Measurements from ENCODE around the gene CERS6.

The CERS6 gene

DNA sequence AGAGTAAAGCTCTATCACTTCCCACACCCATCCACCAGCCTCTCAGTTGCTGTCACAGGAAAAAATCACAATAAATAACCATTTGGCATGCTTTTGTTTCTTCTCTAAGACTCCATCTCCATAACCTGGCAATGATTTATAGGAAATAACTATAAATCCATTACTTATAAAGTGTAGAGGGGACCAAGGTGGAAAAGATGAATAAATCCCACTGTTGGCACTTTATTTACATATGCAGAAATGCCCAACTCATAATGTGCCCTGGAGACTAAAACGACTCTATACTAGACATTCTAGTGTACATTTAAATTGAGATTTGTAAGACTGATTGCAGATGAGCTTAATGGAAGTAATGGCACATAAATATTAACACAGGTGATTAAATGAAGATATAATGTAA, 338.9 kb downstream of the CERS6 start:
- H3K4me3 ChIP-seq (ENCODE audit: low read depth, low read length), result no peak overlapping the region
- no peak for DNase-seq (ENCODE audit: low read depth)
- TF ChIP-seq, protein P1, sequence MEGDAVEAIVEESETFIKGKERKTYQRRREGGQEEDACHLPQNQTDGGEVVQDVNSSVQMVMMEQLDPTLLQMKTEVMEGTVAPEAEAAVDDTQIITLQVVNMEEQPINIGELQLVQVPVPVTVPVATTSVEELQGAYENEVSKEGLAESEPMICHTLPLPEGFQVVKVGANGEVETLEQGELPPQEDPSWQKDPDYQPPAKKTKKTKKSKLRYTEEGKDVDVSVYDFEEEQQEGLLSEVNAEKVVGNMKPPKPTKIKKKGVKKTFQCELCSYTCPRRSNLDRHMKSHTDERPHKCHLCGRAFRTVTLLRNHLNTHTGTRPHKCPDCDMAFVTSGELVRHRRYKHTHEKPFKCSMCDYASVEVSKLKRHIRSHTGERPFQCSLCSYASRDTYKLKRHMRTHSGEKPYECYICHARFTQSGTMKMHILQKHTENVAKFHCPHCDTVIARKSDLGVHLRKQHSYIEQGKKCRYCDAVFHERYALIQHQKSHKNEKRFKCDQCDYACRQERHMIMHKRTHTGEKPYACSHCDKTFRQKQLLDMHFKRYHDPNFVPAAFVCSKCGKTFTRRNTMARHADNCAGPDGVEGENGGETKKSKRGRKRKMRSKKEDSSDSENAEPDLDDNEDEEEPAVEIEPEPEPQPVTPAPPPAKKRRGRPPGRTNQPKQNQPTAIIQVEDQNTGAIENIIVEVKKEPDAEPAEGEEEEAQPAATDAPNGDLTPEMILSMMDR (IDR thresholded peaks at IDR 0.05; ENCODE audit: control insufficient read depth, extremely low read depth, insufficient read depth), result no peak

DNA sequence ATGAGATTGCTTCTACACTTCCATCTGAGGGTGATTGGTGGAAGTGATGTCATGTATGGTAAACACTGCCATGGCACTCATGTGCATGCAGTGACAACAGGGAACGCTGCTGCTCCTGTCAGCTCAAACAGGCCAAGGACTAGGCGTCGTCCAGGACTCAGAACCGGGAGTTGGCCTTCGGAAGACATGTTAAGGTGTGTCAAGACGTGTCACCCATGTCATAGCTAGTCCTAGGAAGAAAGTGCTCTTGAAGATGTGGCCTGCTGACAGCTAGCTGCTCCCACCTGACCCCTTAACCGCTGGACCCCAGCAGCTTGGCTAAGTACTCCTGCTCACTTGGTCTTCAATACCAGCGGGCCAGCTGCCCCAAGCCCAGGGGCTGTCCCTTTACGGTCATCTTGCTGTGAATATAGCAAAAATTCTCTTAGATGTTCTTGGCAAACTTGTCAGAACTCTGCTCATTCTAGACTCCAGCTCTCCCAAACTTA, 340.1 kb downstream of the CERS6 start:
- H3K4me3 ChIP-seq (ENCODE audit: low read depth, low read length), result no peak overlapping the region
- TF ChIP-seq, protein P1 (IDR thresholded peaks at IDR 0.05; ENCODE audit: control insufficient read depth, extremely low read depth, insufficient read depth), result no peak
- no peak for DNase-seq (ENCODE audit: low read depth)

DNA sequence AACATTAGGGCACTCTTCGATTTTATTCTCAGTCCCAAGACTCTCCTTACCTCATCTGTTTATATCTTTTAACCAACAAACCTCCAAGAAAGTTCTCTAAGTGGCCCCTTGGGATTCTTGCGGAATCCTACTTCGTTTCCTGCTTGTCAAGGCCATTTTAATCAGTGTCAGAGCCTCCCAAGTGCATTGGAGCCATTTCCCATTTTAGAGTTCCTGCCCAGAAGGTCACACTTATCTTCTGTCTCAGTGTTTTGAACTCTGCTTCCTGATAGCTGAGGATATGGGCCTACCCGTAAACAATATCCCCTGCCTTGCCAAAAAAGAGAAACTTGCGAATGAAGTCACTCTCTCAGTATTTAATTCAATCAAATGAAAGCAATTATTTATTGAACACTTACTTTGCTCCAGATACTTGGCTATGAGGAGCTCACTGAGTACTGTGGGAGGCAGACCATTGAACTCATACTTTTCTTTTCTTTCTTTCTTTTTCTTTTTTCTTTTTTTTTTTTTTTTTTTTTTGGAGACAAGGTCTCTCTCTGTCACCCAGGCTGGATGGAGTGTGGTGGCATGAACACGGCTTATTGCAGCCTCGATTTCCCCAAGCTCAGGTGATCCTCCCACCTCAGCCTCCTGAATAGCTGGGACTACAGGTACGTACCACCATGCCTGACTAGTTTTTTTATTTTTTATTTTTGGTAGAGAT, 340.7 kb downstream of the CERS6 start:
- no peak for DNase-seq (ENCODE audit: low read depth)
- no peak overlapping the region for H3K4me3 ChIP-seq (ENCODE audit: low read depth, low read length)
- TF ChIP-seq, protein P1 (IDR thresholded peaks at IDR 0.05; ENCODE audit: control insufficient read depth, extremely low read depth, insufficient read depth), result no peak

DNA sequence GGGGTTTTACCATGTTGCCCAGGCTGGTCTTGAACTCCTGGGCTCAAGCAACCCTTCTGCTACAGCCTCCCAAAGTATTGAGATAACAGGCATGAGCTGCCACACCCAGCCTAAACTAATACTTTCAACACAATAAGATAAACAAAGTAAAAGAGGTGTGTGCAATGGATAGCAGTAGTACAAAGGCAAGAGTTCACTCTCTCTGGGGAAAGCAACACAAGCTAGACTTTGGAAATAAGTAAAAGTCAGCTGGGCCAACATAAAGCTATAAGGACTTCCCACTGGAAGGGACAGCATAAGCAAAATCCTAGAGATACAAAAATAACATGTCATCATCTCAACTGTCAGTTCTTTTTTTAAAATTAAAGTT, 341.2 kb downstream of the CERS6 start:
- H3K4me3 ChIP-seq (ENCODE audit: low read depth, low read length), result no peak overlapping the region
- TF ChIP-seq, protein P1 (IDR thresholded peaks at IDR 0.05; ENCODE audit: control insufficient read depth, extremely low read depth, insufficient read depth), result no peak
- no peak for DNase-seq (ENCODE audit: low read depth)

GRCh38 chr2:168798076-168798887, 342.2 kb downstream of the CERS6 start:
- TF ChIP-seq, protein P1 (IDR thresholded peaks at IDR 0.05; ENCODE audit: control insufficient read depth, extremely low read depth, insufficient read depth), result no peak
- DNase-seq (ENCODE audit: low read depth), result no peak

GRCh38 chr2:168798888-168799410, 342.9 kb downstream of the CERS6 start:
- no peak for DNase-seq (ENCODE audit: low read depth)
- H3K4me3 ChIP-seq (ENCODE audit: low read depth, low read length), result no peak overlapping the region
- TF ChIP-seq, protein P1 (IDR thresholded peaks at IDR 0.05; ENCODE audit: control insufficient read depth, extremely low read depth, insufficient read depth), result no peak

More at GRCh38 chr2:168798076-168798887, 342.2 kb downstream of the CERS6 start:
- H3K4me3 ChIP-seq (ENCODE audit: low read depth, low read length), result no peak overlapping the region
